ENCODE results near the gene FAM76B.

FAM76B gene

DNA sequence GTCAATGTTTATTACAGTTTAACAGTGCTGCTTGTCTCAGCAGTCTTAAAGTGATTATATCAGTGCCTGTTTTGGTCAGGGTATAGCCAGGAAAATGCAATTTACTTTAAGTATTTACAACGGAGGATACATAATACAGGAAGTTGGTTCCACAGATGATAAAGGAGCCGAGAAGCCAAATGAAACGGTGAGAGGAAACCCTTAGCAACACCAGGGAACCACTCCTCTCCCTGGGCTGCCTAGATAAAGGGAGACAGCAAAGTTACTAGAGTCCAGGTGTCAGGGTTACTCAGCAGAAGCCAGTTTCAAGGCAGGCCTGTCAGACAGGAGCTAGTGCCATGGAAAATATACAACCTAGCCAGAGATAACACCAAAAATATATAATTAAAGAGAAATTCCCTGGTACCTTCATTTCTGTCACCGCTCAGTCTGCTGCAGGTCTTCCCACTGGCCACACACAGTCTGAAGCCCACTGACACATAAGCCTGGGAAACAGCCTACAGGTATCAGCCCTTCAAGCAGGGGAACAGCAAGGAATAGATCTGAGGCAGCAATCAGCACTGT lies 55.5 kb downstream of the FAM76B start:
- no peaks in the 10 kb centered on the region for H3K9me2 ChIP-seq (replicated peaks; ENCODE audit: insufficient read depth, low read length)
- no peak overlapping the region for H3K4me3 ChIP-seq (ENCODE audit: insufficient read depth, low read length, poor library complexity, severe bottlenecking)
- no peaks in the 10 kb centered on the region for H3K27me3 ChIP-seq (ENCODE audit: low read length)
- no peak overlapping the region for H3K4me2 ChIP-seq (ENCODE audit: low read depth, low read length, poor library complexity, severe bottlenecking)
- H4K20me1 ChIP-seq (ENCODE audit: low read depth, low read length) = no peaks in the 10 kb centered on the region
- no peak overlapping the region for H3K9ac ChIP-seq (ENCODE audit: low read length)
- H3F3A ChIP-seq (ENCODE audit: insufficient read depth) = no peaks in the 10 kb centered on the region
- H2AFZ ChIP-seq (ENCODE audit: low read depth, low read length, severe bottlenecking) = no peak overlapping the region
- H3K9me3 ChIP-seq (ENCODE audit: insufficient read depth, low read length) = no peaks in the 10 kb centered on the region
- TF ChIP-seq, protein P1, sequence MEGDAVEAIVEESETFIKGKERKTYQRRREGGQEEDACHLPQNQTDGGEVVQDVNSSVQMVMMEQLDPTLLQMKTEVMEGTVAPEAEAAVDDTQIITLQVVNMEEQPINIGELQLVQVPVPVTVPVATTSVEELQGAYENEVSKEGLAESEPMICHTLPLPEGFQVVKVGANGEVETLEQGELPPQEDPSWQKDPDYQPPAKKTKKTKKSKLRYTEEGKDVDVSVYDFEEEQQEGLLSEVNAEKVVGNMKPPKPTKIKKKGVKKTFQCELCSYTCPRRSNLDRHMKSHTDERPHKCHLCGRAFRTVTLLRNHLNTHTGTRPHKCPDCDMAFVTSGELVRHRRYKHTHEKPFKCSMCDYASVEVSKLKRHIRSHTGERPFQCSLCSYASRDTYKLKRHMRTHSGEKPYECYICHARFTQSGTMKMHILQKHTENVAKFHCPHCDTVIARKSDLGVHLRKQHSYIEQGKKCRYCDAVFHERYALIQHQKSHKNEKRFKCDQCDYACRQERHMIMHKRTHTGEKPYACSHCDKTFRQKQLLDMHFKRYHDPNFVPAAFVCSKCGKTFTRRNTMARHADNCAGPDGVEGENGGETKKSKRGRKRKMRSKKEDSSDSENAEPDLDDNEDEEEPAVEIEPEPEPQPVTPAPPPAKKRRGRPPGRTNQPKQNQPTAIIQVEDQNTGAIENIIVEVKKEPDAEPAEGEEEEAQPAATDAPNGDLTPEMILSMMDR (IDR thresholded peaks at IDR 0.05; ENCODE audit: insufficient read depth, low read length, poor library complexity, severe bottlenecking) = no peak
- no peak for TF ChIP-seq EZH2phosphoT487 (conservative IDR thresholded peaks at IDR 0.05; ENCODE audit: low read length)
- no peaks in the 10 kb centered on the region for H3K79me2 ChIP-seq (ENCODE audit: insufficient read depth, low read length)
- no peak overlapping the region for H3K27ac ChIP-seq (ENCODE audit: low read depth, low read length)
- H3K36me3 ChIP-seq (ENCODE audit: low read length) = no peaks in the 10 kb centered on the region

DNA sequence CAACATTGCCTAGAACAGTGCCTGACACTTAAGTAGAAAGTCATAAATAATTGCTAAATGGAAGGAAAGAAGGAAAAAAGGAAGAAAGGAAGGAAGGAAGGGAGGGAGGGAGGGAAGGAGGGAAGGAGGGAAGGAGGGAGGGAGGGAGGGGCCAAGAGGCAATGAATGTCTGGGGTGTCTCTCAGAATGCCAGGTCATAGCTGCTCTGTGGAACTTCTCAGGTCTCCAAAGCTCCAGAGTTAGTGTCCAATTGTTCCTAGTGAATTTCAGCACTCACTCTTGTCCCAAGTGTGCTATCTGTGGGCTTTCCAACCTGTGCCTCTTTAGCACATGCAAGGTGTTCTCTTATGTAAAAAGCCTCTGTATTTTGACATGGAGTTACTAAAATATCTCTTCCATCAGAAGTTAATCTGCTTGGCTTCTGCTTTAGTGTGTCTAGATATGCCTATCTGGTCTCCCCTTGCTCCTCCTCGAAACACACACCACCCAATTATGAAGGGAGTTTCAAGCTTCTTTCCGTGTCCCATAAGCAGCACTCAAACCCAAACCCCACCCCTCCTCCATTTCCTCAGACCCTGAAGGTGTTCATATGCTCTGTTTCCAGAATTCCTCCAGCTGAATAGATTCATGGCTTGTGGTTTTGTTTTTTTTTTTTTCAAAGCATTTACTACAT lies 56.5 kb downstream of the FAM76B start:
- Histone ChIP-seq H3K9ac (ENCODE audit: low read length) (no peak overlapping the region), H3K27ac (ENCODE audit: low read depth, low read length) (no peak overlapping the region), H3F3A (ENCODE audit: insufficient read depth) (no peaks in the 10 kb centered on the region), H3K9me2 (replicated peaks; ENCODE audit: insufficient read depth, low read length) (no peaks in the 10 kb centered on the region), H3K4me2 (ENCODE audit: low read depth, low read length, poor library complexity, severe bottlenecking) (no peak overlapping the region), H2AFZ (ENCODE audit: low read depth, low read length, severe bottlenecking) (no peak overlapping the region), H3K36me3 (ENCODE audit: low read length) (no peaks in the 10 kb centered on the region), H4K20me1 (ENCODE audit: low read depth, low read length) (no peaks in the 10 kb centered on the region), H3K9me3 (ENCODE audit: insufficient read depth, low read length) (no peaks in the 10 kb centered on the region), H3K4me3 (ENCODE audit: insufficient read depth, low read length, poor library complexity, severe bottlenecking) (no peak overlapping the region), H3K27me3 (ENCODE audit: low read length) (no peaks in the 10 kb centered on the region), H3K79me2 (ENCODE audit: insufficient read depth, low read length) (no peaks in the 10 kb centered on the region)
- no peak for TF ChIP-seq EZH2phosphoT487 (conservative IDR thresholded peaks at IDR 0.05; ENCODE audit: low read length)
- TF ChIP-seq, protein P1 (IDR thresholded peaks at IDR 0.05; ENCODE audit: insufficient read depth, low read length, poor library complexity, severe bottlenecking) = no peak

DNA sequence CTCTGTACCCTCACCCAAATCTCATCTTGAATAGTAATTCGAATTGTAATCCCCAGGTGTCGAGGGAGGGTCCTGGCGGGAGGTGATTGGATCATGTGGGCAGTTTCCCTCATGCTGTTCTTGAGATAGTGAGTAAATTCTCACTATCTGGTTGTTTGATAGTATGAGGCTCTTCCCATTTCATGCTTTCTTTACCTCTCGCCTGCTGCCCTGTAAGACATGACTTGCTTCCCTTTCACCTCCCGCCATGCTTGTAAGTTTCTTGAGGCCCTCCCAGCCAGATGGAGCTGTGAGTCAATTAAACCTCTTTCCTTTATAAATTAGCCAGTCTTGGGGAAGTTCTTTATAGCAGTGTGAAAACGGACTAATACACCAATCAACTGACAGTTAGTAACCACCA lies 60.1 kb downstream of the FAM76B start:
- no peak overlapping the region for H3K4me2 ChIP-seq (ENCODE audit: low read depth, low read length, poor library complexity, severe bottlenecking)
- H3K9ac ChIP-seq (ENCODE audit: low read length) = no peak overlapping the region
- H3K4me3 ChIP-seq (ENCODE audit: insufficient read depth, low read length, poor library complexity, severe bottlenecking) = no peak overlapping the region
- H3K79me2 ChIP-seq (ENCODE audit: insufficient read depth, low read length) = no peaks in the 10 kb centered on the region
- no peak overlapping the region for H2AFZ ChIP-seq (ENCODE audit: low read depth, low read length, severe bottlenecking)
- no peak overlapping the region for H3K27ac ChIP-seq (ENCODE audit: low read depth, low read length)
- no peaks in the 10 kb centered on the region for H3K36me3 ChIP-seq (ENCODE audit: low read length)
- no peaks in the 10 kb centered on the region for H3K9me2 ChIP-seq (replicated peaks; ENCODE audit: insufficient read depth, low read length)
- no peaks in the 10 kb centered on the region for H3K27me3 ChIP-seq (ENCODE audit: low read length)
- TF ChIP-seq, protein P1 (IDR thresholded peaks at IDR 0.05; ENCODE audit: insufficient read depth, low read length, poor library complexity, severe bottlenecking) = no peak
- TF ChIP-seq EZH2phosphoT487 (conservative IDR thresholded peaks at IDR 0.05; ENCODE audit: low read length) = no peak
- H4K20me1 ChIP-seq (ENCODE audit: low read depth, low read length) = no peaks in the 10 kb centered on the region
- no peaks in the 10 kb centered on the region for H3F3A ChIP-seq (ENCODE audit: insufficient read depth)
- no peaks in the 10 kb centered on the region for H3K9me3 ChIP-seq (ENCODE audit: insufficient read depth, low read length)
